Measurements from ENCODE around the gene GTF2H2C.

DNA sequence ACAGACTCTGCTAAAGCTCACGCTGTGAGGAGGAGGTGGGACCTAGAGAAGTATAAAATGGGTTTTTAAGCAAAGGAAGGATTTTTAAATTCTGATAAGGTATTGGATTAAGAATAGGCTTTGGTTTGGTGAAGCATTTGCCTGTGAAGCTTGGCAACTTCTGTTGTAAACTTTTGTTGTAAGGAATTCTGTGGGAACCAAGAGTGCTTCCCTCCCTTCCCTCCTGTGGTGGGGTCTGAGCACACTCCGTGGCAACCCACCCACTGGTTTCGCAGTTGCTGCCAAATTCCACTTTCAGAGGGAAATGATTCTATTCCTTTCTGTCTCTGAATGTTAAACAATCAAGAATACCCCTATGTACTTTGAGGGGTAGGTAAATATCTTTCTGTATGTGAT lies 28.6 kb upstream of the GTF2H2C start:
- TF ChIP-seq POLR2A (IDR thresholded peaks at IDR 0.05; ENCODE audit: low read length) (no peak), GATA1 (IDR thresholded peaks at IDR 0.05; ENCODE audit: low read depth, low read length) (no peak)

Data from erythroblast (primary cell).